T-helper 1 cell treated with Interleukin-12 subunit alpha and Interleukin-12 subunit beta and Interleukin-4 antibody, amounts not matched to agents 30 μg/mL and 1 μg/mL, for 36 hours (primary cell): Measurements from ENCODE around the gene CEMIP2.

ENCODE experiments used
- H3K27ac Mint-ChIP-seq: one replicate; pipeline ENCODE4 v1.8.0; 2021; ENCODE audit warnings: mild to moderate bottlenecking, mixed read lengths
- H3K27me3 Mint-ChIP-seq: one replicate; pipeline ENCODE4 v1.8.0; 2021; ENCODE audit warnings: low read depth, mixed read lengths
- H3K36me3 Mint-ChIP-seq: one replicate; pipeline ENCODE4 v1.8.0; 2021; ENCODE audit warnings: low read depth, mixed read lengths
- H3K4me1 Mint-ChIP-seq: one replicate; pipeline ENCODE4 v1.8.0; 2021; ENCODE audit warnings: low read depth, mixed read lengths
- H3K4me3 Mint-ChIP-seq: one replicate; pipeline ENCODE4 v1.8.0; 2021; ENCODE audit warnings: mild to moderate bottlenecking, moderate library complexity, mixed read lengths
- H3K9me3 Mint-ChIP-seq: one replicate; pipeline ENCODE4 v1.8.0; 2021; ENCODE audit warnings: mixed read lengths

The CEMIP2 gene

DNA sequence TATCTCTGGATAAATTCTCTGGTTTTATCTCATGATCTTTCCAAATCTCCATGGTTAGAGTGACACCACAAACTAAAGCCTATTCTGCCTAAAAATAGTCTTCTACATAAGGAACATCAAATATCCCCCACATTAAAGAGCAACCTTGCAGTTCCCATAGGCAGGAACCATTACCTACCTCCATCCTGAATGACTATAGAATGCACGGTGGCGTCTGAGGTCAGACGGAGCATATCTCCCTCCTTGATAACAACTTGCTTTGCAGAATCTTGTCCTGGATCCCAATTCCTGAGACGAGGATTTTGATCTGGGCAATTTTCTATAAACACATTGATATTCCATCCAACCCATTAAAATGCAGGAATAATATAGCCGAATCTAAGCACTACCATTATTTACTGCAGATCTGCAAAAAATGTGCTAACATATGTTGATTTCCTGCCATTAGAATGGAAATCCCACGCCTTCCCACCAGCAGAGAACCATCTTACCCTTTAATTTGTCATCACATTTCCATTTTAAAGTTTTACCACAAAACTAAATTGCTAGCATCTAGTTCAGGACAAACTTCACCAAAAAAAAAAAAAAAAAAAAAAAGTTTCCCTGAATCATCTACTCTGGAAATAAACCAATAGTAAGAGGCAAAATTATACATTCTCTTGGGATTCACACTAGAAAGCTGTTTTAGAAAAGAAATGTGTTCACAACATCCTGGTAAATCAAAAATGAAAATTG is 22.1 kb downstream of the CEMIP2 start:
- H3K27me3 Mint-ChIP-seq, result no peaks in the 10 kb centered on the region
- H3K4me3 Mint-ChIP-seq, result no peak overlapping the region
- H3K4me1 Mint-ChIP-seq, result peaks cover 12% of the 10 kb centered on the region
- H3K36me3 Mint-ChIP-seq, result peaks cover 40% of the 10 kb centered on the region
- H3K9me3 Mint-ChIP-seq, result no peaks in the 10 kb centered on the region
- H3K27ac Mint-ChIP-seq, result no peak overlapping the region

DNA sequence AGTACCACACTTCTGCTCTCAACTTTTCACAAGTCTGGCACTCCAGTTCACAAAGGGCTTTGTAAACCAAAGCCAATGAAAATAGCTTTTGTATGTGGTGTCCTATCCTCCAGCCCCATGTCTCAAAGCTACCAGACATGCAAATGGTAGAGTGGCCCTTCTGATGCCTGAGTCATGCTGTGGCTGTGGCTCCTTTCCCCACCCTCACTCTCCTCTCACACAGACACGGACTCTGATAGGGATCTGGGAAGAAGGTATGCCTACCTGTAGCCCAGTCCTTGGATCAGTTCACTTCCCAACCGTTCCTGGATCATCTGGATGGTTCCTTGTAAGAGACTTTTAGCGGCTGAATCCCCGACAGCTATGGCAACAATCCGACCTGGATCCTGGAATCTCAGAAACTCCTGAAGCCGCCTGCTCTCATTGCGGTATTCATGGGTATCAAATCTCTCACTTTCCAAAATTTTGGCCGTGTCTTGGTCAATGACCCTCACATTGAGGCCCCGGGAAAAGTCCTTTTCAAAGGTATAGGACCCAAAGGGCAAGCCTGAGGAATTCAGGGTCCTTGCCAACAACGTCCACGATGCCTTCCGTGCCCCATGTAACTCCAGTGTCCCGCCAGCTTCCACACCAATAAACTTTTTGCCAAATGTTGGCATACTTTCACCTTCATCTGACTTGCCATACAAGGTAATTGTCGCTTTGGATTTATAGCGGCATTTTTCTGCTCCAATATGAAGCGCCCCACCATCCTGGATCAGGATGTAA is 23.4 kb downstream of the CEMIP2 start:
- H3K27me3 Mint-ChIP-seq, result no peaks in the 10 kb centered on the region
- no peak overlapping the region for H3K4me3 Mint-ChIP-seq
- peaks cover 14% of the 10 kb centered on the region for H3K4me1 Mint-ChIP-seq
- H3K27ac Mint-ChIP-seq, result no peak overlapping the region
- H3K9me3 Mint-ChIP-seq, result no peaks in the 10 kb centered on the region
- H3K36me3 Mint-ChIP-seq, result peaks cover 42% of the 10 kb centered on the region

DNA sequence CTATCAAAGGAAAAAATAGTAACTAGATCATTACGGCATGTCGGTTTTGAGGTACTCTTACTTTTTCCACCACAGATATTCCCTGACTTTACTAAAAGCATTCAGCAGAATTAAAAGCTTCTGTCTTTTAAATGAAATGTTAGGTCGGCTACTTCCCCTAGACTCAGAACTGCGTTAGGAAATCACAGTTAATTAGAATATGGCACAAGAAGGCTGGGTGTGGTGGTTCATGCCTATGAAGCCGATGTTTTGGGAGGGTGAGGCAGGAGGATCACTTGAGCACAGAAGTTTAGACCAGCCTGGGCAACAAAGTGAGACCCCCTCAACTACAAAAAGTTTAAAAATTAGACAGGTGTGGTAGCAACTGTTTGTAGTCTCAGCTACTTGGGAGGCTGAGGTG is 24.4 kb downstream of the CEMIP2 start:
- peaks cover 49% of the 10 kb centered on the region for H3K36me3 Mint-ChIP-seq
- no peak overlapping the region for H3K27ac Mint-ChIP-seq
- no peaks in the 10 kb centered on the region for H3K27me3 Mint-ChIP-seq
- H3K4me1 Mint-ChIP-seq, result peaks cover 14% of the 10 kb centered on the region
- H3K9me3 Mint-ChIP-seq, result no peaks in the 10 kb centered on the region
- no peak overlapping the region for H3K4me3 Mint-ChIP-seq

DNA sequence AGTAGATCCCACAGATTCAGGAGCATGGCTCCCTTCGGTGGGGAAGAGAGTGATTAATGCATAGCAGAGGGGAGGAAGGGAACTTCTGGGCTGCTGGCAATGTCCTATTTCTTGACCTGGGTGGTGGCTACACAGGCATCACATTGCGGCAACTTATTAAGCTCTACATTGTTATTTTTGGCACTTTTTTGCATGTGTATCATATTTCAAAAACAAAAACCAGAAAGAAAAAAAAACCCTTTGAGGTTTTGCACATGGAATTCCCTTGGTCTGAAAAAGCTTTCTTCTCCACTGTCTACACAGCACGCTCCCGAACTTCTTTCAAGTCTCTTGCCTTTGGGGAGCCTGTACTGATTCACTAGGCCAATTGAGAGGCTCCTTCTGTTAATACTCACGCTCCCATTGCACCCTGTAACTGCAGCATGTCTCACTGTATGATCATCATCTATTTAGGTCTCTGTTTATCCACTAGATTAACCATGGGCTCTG is 25.1 kb downstream of the CEMIP2 start:
- Mint-ChIP-seq H3K4me3 (no peak overlapping the region), H3K27ac (no peak overlapping the region), H3K27me3 (no peaks in the 10 kb centered on the region), H3K9me3 (no peaks in the 10 kb centered on the region), H3K36me3 (peaks cover 51% of the 10 kb centered on the region), H3K4me1 (peaks cover 11% of the 10 kb centered on the region)

DNA sequence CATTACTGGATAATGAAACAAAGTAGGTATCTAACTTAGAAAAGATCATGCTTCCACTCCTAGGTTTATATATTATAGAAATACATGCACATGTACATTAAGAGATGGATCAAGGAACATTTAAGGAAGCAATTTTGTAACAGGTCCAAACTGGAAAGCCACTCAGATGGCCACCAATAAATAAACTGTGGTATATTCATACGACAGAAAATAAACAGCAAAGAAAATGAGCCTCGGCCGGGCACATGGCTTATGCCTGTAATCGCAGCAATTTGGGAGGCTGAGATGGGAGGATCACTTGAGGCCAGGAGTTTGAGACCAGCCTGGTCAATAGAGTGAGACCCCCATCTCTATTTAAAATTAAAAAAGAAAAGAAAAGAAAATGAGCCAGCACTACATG is 25.6 kb downstream of the CEMIP2 start:
- Mint-ChIP-seq H3K27ac (no peak overlapping the region), H3K9me3 (no peaks in the 10 kb centered on the region), H3K36me3 (peaks cover 48% of the 10 kb centered on the region), H3K4me1 (peaks cover 9% of the 10 kb centered on the region), H3K4me3 (no peak overlapping the region), H3K27me3 (no peaks in the 10 kb centered on the region)

DNA sequence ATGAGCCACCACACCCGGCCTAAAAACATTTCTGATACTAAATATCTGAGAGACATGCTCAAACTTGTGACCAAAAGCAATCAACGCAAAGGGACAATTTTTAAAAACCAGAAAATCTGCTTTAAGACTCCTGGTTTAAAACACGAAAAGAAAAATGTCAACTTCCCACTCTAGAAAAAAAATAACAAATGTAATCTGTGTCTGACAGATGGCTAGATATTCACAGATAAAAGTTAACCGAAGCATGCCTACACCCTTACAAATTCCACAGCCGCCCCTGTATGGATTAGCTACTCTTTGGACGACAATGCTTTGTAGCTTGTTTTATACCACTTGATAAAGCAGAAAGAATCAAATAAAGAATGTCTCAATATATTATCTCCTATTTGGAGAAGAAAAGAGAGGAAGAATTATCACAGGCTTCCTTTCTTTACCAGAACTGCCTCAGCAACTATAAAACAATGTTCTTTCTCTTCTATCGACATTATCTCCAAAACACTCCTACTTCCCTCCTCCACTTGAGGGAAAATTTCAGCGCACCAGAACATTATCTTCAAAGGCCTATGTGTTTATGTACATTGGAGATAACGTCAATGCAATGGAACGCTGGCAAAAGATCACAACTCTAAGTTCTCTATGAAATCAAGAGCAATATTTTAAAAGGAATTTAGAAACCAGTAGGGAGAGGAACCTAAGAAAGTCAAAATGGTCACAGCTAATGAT is 26.2 kb downstream of the CEMIP2 start:
- Mint-ChIP-seq H3K27me3 (no peaks in the 10 kb centered on the region), H3K36me3 (peaks cover 46% of the 10 kb centered on the region), H3K4me3 (no peak overlapping the region), H3K4me1 (peaks cover 9% of the 10 kb centered on the region), H3K9me3 (no peaks in the 10 kb centered on the region), H3K27ac (no peak overlapping the region)

DNA sequence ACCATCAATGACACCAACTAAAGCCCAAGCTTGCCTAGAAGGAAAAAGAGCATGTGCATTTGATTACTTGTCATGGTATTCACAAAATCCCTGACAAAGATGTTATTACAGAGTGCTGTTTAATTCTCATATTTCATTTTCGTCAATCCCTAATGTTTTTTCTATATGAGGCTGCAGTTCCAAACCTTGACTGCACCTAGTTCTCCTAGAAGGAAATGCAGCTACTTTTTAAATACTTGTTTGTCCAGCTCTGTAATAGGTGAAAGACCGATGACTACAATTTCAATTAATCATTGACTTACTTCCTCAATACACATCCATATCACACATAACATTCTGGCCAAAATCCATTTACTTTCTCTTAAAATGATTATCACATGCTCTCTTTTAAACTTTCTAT is 28.1 kb downstream of the CEMIP2 start:
- H3K36me3 Mint-ChIP-seq, result peaks cover 41% of the 10 kb centered on the region

DNA sequence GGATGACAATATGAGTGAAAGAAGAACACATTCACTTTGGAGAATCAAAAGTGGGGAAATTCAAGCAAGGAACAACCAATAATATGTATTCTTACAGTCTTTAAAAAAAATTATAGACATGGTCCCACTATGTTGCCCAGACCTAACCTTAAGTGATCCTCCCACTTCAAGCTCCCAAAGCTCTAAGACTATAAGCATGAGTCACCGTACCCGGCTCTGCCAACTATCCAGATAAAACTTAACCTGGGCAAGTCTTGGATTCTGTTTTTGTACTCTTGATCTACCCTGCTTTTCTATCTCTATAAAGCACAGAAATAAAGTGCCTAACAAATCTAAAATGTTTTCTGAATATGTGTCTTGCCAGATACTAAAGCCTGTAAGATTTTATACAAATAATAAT is 30.9 kb downstream of the CEMIP2 start:
- Mint-ChIP-seq H3K9me3 (no peaks in the 10 kb centered on the region), H3K27me3 (no peaks in the 10 kb centered on the region), H3K27ac (no peak overlapping the region), H3K4me3 (no peak overlapping the region), H3K36me3 (peaks cover 45% of the 10 kb centered on the region), H3K4me1 (peaks cover 8% of the 10 kb centered on the region)

More for the DNA sequence above, 28.1 kb downstream of the CEMIP2 start:
- no peaks in the 10 kb centered on the region for H3K9me3 Mint-ChIP-seq
- H3K27me3 Mint-ChIP-seq, result no peaks in the 10 kb centered on the region
- H3K27ac Mint-ChIP-seq, result no peak overlapping the region
- no peak overlapping the region for H3K4me3 Mint-ChIP-seq
- H3K4me1 Mint-ChIP-seq, result peaks cover 6% of the 10 kb centered on the region

DNA sequence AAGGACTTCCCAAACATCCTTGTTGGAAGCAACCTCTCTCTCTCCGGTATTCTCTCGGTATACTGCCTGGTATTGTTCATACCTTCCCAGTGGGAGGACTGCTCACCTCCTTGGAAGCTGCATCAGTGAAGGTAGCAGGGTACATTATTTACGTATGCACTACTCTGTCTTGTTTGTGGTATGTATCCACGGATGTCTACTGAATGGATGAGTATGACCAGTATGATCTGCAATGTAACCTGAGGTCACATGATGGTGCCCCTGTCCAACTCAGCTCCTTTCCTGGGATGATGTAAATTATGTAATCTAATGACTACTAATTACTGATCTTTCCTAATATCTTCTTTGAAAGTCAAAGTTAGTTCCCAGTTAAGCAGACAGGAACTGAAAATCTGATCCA is 32.1 kb downstream of the CEMIP2 start:
- Mint-ChIP-seq H3K4me1 (peaks cover 10% of the 10 kb centered on the region), H3K4me3 (no peak overlapping the region), H3K36me3 (peaks cover 50% of the 10 kb centered on the region), H3K27me3 (no peaks in the 10 kb centered on the region), H3K9me3 (no peaks in the 10 kb centered on the region), H3K27ac (no peak overlapping the region)

DNA sequence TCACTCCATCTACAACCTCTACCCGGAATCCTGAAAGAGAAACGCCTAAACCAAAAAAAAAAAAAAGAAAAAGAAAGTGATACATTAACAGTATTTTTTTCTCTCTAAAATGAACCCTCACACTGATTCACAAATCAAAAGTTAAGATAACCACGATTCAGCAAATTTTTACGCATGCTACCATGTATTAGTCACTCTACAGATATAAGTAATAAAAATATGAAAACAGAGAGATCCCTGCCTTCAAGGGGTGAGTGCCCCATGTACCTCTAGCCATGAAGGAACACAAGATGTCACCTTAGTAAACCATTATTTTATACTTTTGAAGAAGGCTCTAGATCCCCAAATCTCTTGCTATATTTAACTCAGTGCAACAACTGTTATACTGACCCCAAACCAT is 33.4 kb downstream of the CEMIP2 start:
- H3K4me1 Mint-ChIP-seq, result peaks cover 9% of the 10 kb centered on the region
- no peaks in the 10 kb centered on the region for H3K27me3 Mint-ChIP-seq
- no peak overlapping the region for H3K4me3 Mint-ChIP-seq
- no peak overlapping the region for H3K27ac Mint-ChIP-seq
- H3K9me3 Mint-ChIP-seq, result no peaks in the 10 kb centered on the region
- peaks cover 50% of the 10 kb centered on the region for H3K36me3 Mint-ChIP-seq

DNA sequence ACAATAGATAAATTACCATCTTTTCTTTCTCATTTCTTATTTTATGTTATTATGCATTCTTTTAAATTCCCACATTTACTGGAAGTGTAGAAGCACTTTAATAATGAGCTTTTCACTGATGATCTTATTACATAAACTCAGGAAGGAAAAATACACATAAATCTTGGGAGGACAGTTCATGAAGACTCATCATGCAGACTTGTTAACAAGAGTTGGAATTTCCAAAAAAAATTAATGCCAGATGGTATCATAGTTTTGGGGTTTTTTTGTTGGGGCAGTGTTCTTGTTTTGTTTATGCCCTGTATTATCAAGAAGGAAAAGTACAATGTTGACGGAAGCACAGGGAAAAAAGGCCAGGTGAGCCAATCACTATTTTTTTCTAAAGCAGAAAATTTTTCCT is 35.1 kb downstream of the CEMIP2 start:
- peaks cover 9% of the 10 kb centered on the region for H3K4me1 Mint-ChIP-seq
- no peaks in the 10 kb centered on the region for H3K27me3 Mint-ChIP-seq
- H3K36me3 Mint-ChIP-seq, result peaks cover 42% of the 10 kb centered on the region

DNA sequence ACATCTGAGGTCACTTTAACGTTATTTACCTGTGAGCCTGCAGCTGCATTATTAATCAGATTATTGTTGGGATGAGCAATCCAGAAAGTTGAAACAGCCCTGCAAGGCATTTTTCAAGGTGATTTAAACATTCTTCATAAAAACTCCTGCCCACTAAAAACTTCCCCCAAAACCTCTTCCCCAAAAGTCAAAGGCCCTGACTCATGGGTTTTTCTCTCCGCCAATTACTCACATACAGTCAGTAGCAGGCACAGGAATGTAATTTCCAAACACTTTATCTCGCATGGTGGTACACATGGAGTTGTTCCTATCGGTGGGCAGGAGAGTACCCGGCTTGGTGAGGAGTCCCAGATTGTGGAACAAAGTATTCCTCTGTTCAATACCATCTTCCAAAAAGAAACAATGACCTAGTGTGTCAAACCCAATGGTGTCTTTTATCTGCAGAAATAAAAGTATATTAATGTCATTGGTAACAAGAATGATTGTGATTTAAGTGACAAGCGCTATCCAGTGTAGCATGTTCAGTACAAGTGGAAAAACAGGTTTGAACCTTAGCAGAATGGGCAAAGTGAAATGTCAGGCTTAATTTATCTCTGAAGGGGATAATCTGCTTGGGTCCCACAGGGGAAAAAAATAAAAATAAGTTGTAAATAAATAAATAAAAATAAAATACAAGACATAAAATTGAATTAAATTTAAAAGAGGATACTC is 38.3 kb downstream of the CEMIP2 start:
- H3K36me3 Mint-ChIP-seq, result peaks cover 37% of the 10 kb centered on the region
- peaks cover 7% of the 10 kb centered on the region for H3K4me1 Mint-ChIP-seq
- H3K4me3 Mint-ChIP-seq, result no peak overlapping the region
- H3K27me3 Mint-ChIP-seq, result no peaks in the 10 kb centered on the region
- H3K9me3 Mint-ChIP-seq, result no peaks in the 10 kb centered on the region
- no peak overlapping the region for H3K27ac Mint-ChIP-seq

More for the DNA sequence above, 35.1 kb downstream of the CEMIP2 start:
- Mint-ChIP-seq H3K4me3 (no peak overlapping the region), H3K9me3 (no peaks in the 10 kb centered on the region), H3K27ac (no peak overlapping the region)

DNA sequence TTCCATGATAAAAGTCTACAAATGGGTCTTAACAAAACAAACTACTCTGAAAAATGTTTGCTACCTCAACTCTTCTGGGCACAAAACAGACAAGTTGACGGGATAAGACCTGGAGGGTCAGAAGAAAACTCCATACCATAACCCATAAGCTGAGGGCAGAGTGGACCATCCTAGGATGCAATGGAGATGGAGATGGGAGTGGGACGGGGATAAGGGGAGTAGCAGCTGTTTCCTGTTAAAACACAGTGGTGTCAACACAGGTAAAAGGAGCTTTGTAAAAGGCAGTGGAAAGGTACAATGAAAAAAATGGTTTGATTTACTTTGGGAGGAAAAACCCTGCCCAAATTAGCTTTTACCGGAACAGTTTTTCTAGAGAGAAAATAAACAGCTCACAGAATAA is 41.6 kb downstream of the CEMIP2 start:
- H3K4me1 Mint-ChIP-seq, result peaks cover 3% of the 10 kb centered on the region
- H3K4me3 Mint-ChIP-seq, result no peak overlapping the region
- H3K9me3 Mint-ChIP-seq, result no peaks in the 10 kb centered on the region
- peaks cover 36% of the 10 kb centered on the region for H3K36me3 Mint-ChIP-seq
- H3K27me3 Mint-ChIP-seq, result no peaks in the 10 kb centered on the region
- no peak overlapping the region for H3K27ac Mint-ChIP-seq
